Measurements from ENCODE around the gene NMT1.

NMT1 gene

GRCh38 chr17:45135192-45135977 is 74.3 kb downstream of the NMT1 start, which contains the start of gene ACBD4:
Gene ACBD4, plus strand, starts transcription at chr17:45135687. Its CDS starts 458 bp downstream, at chr17:45136145.
- peak; percentile 100 for TF ChIP-seq CTCF (IDR thresholded peaks at IDR 0.05)

- TF ChIP-seq CTCF (IDR thresholded peaks at IDR 0.05), result no peak
Measured at GRCh38 chr17:45135978-45136791, 75.1 kb downstream of the NMT1 start.

- TF ChIP-seq CTCF (IDR thresholded peaks at IDR 0.05), result no peak
Measured at GRCh38 chr17:45136846-45137560, 75.9 kb downstream of the NMT1 start.

- TF ChIP-seq CTCF (IDR thresholded peaks at IDR 0.05), result no peak
Measured at GRCh38 chr17:45137561-45138305, 76.6 kb downstream of the NMT1 start.

- TF ChIP-seq CTCF (IDR thresholded peaks at IDR 0.05), result no peak
Measured at GRCh38 chr17:45138911-45139532, 77.9 kb downstream of the NMT1 start.

GRCh38 chr17:45139533-45139920 is 78.4 kb downstream of the NMT1 start:
- TF ChIP-seq CTCF (IDR thresholded peaks at IDR 0.05), result no peak

All from LNCAP (cell line).